A375 (cell line): ENCODE results near the gene SLFN13. TPM values are rescaled to one million over a fixed set of nuclear protein-coding genes. Genes with fewer than 3 reads are reported as not detected.

ENCODE experiments used
- small RNA-seq: library from RNA; depleted of rRNA; stranded (forward); fragments of <200 nt; gene quantifications from one replicate; pipeline ENCODE3, GENCODE V24; 2014
- total RNA-seq: library from RNA; depleted of rRNA; stranded (reverse); fragments of >200 nt; shearing (Covaris generic); gene quantifications from 2 replicates; pipeline ENCODE4 v1.2.3, GENCODE V29; 2014; rRNA removed

The SLFN13 gene
- 0.49 and 1.8 TPM in 2 replicates for total RNA-seq

DNA sequence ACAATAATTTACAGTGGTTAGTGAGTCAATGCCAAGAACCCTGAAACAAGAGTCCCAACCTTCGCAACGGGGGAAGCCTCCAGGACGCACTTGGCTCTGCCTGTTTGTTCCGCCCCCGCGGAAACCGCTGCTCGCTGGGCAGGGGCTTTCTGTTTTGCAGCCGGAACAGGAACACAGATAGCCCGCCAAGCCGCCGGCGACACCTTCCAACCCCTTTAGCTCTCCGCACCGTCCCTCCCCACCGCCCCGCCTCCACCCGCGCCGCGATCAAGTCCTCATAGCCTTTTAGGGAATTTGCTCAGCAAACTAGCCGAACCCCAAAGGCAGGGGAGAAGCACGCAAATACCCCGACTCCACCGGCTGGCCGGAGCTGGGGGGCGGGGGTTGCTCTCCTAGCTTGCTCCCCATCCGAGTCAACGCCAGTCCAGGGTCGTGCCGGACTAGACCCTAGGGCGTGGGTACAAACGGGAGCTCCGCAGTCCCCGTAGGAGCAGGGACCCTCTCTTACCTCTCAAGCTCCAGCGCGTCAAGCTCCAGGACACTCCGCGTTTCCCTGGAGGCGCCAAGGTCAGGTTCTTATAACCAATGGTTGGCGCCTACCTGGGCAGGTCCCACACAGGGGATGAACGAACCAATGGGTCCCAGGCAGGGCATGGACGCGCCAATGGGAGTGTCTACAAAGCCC, at the start of gene SLFN13:
Gene SLFN13 (minus strand): TSS at position 553 of the 685 bp plus-strand sequence. CDS start 3,086 bp downstream, outside the sequence.

DNA sequence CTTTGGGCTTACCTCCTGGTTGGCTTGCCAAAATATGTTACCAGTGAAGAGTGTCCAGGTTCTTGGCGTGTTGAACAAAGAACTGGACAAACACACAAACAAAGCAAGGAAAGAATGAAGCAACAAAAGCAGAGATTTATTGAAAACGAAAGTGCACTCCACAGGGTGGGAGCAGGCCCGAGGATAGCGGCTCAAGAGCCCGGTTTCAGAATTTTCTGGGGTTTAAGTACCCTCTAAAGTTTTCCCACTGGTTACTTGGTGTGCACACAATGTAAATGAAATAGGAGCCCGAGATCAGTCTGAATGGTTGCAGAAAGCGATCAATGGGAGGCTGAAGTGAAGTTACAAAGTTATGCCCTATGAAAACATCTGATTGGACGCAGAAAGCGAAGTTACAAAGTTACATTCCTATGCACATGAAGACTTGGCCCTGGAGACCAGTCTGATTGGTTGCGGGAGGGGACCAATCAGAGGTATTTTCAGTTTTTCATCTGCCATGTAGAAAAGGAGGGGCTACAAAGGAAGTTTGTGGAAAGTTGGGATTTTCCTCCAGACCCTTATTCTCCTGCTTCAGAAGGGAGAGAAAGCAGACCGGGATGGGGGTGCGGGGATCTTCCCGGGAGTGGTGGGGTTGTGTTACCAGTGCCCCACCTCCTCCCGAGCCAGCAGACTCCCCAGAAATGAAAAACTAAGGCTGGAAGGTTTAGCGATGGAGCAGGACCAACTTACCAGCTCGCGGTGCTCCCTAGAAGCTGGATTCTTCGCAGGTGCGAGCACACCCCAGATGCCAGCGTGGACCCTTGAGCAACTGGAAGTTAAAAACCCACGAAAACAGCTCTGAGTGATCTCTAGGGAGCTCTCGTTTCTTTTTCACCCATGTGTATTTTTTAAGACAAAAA, 16.1 kb downstream of the SLFN13 start, which contains the start of gene SLFN12:
Gene SLFN12 (minus strand): TSS at position 325 of the 899 bp plus-strand sequence. CDS start 9,472 bp downstream, outside the sequence.

Small RNA genes within 50 kb of the gene (small RNA-seq; reads per million reads assigned to genes)
- gene AC060766.5 = not detected

Other genes with a start within 250 kb of the SLFN13 start
- 35.4 and 42.7 TPM in 2 replicates for gene SLFN5, start 205.7 kb downstream of the SLFN13 start, total RNA-seq
- 31.5 and 34.9 TPM in 2 replicates for gene SLFN11, start 75.1 kb downstream of the SLFN13 start, total RNA-seq
- gene SLFN12, start 16.3 kb downstream of the SLFN13 start, total RNA-seq = 11.4 and 16.6 TPM in 2 replicates
- gene SLFN12L, start 88.9 kb upstream of the SLFN13 start, total RNA-seq = 0.08 TPM in 1 of 2 replicates, not detected in the other
- not detected in 2 replicates for gene SLFN14, start 112.1 kb upstream of the SLFN13 start, total RNA-seq
- gene PEX12, start 129.8 kb upstream of the SLFN13 start, total RNA-seq = 5.6 and 6.7 TPM in 2 replicates
- 57.3 and 60.0 TPM in 2 replicates for gene AP2B1, start 138.6 kb upstream of the SLFN13 start, total RNA-seq